ENCODE data around the gene MAN1C1. TPM values are rescaled to one million over a fixed set of nuclear protein-coding genes. Genes with fewer than 3 reads are reported as not detected.
"Not testable (repeated sequence)": the region's sequence is repeated elsewhere in the genome, so short reads cannot be mapped to it uniquely, and the experiment has no call there.

The MAN1C1 gene
- total RNA-seq, 1 experiment from 2014 or later: 9.3 TPM

DNA sequence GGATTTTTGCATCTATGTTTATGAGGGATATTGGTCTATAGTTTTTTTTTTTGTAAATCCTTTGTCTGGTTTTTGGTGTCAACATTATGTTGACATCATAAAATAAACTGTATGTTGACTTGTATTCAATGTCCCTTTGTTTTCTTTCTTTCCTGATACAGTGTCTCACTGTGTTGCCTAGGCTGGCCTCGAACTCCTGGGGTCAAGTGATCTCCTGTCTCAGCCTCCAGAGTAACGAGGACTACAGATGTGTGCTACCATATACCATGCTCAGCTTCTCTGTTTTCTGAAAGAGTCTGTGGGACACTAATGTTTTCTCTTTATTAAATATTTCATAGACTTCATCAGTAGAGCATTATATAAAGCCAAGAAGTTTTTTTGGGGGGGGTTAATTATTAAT is 18.3 kb downstream of the MAN1C1 start:
- no peak overlapping the region for H2BK120ac ChIP-seq (ENCODE audit: low read depth, low read length, poor library complexity, severe bottlenecking)
- H3K4me1 ChIP-seq (ENCODE audit: insufficient read depth, low read length): no peaks in the 10 kb centered on the region
- H3K56ac ChIP-seq (ENCODE audit: insufficient read length, low read depth, low read length): no peak overlapping the region
- H3K4me2 ChIP-seq (ENCODE audit: insufficient read depth, insufficient read length, low read length): no peak overlapping the region
- no peak overlapping the region for H4K5ac ChIP-seq (ENCODE audit: insufficient read length, low read depth, low read length)
- no peak overlapping the region for H3K14ac ChIP-seq (ENCODE audit: insufficient read depth, low read length)
- no peaks in the 10 kb centered on the region for H3K27me3 ChIP-seq (ENCODE audit: insufficient read depth, low read length)
- H3K9me3 ChIP-seq (ENCODE audit: control insufficient read depth, low read depth, low read length): no peaks in the 10 kb centered on the region
- no peaks in the 10 kb centered on the region for H3K79me1 ChIP-seq (ENCODE audit: insufficient read depth, low read depth, low read length, poor library complexity, severe bottlenecking)
- H3K4ac ChIP-seq (ENCODE audit: low read depth, low read length): no peak overlapping the region
- no peak overlapping the region for H4K8ac ChIP-seq (replicated peaks; ENCODE audit: insufficient read length, low read depth, low read length)
- no peak overlapping the region for H2BK12ac ChIP-seq (ENCODE audit: insufficient read length, low read depth, low read length)
- H3K27ac ChIP-seq (ENCODE audit: insufficient read length, low read depth, low read length): no peak overlapping the region
- no peak overlapping the region for H2BK5ac ChIP-seq (ENCODE audit: insufficient read length, low read length)
- H3K9ac ChIP-seq (ENCODE audit: extremely low read depth, insufficient read length, low read length): no peak overlapping the region
- H2AFZ ChIP-seq (ENCODE audit: low read length): no peak overlapping the region
- no peak overlapping the region for H3K23ac ChIP-seq (ENCODE audit: insufficient read length, low read depth, low read length)
- H3T11ph ChIP-seq (ENCODE audit: low read length): no peak overlapping the region
- no peaks in the 10 kb centered on the region for H4K20me1 ChIP-seq (ENCODE audit: control insufficient read depth, insufficient read depth, insufficient read length)
- no peak overlapping the region for H2AK5ac ChIP-seq (ENCODE audit: insufficient read length, low read length)
- Mint-ChIP-seq H3K9me3 (peaks cover 14 to 28% of the 10 kb centered on the region in 2 experiments), H3K36me3 (ENCODE audit: insufficient read depth in 1 of 3, low read depth in 3 of 3) (peaks cover 10 to 15% (median 12%) of the 10 kb centered on the region in 3 experiments), H3K4me3 (no peak overlapping the region), H3K4me1 (no peaks in the 10 kb centered on the region), H3K27ac (no peak overlapping the region), H3K27me3 (ENCODE audit: low read depth) (peaks cover 11% of the 10 kb centered on the region)
- H3K18ac ChIP-seq (ENCODE audit: insufficient read length, low read depth, low read length): no peak overlapping the region
- no peak overlapping the region for H2BK15ac ChIP-seq (ENCODE audit: low read depth, low read length)
- no peaks in the 10 kb centered on the region for H3K23me2 ChIP-seq (ENCODE audit: insufficient read length, low read depth, low read length, poor library complexity, severe bottlenecking)
- no peak for DNase-seq
- no peak for TF ChIP-seq CTCF (conservative IDR thresholded peaks at IDR 0.05)
- no peak overlapping the region for H2BK20ac ChIP-seq (ENCODE audit: low read depth, low read length, poor library complexity, severe bottlenecking)
- no peaks in the 10 kb centered on the region for H3K79me2 ChIP-seq (ENCODE audit: insufficient read depth, low read length)
- H4K91ac ChIP-seq (ENCODE audit: insufficient read length, low read depth, low read length): no peak overlapping the region
- no CpG with 5 or more reads among the region's 2 CpGs for WGBS (ENCODE audit: extremely low coverage, insufficient read length, low lambda C conversion rate)

GRCh38 chr1:25636141-25636540 is 19.6 kb downstream of the MAN1C1 start:
- peaks cover 10 to 15% (median 12%) of the 10 kb centered on the region in 3 experiments for H3K36me3 Mint-ChIP-seq (ENCODE audit: insufficient read depth in 1 of 3, low read depth in 3 of 3)
- H3K4ac ChIP-seq (ENCODE audit: low read depth, low read length); H3K9ac ChIP-seq (ENCODE audit: extremely low read depth, insufficient read length, low read length); H3K23ac ChIP-seq (ENCODE audit: insufficient read length, low read depth, low read length); H3K79me2 ChIP-seq (ENCODE audit: insufficient read depth, low read length); H2BK5ac ChIP-seq (ENCODE audit: insufficient read length, low read length); H3K4me1 ChIP-seq (ENCODE audit: insufficient read depth, low read length); H2AK5ac ChIP-seq (ENCODE audit: insufficient read length, low read length); H2BK12ac ChIP-seq (ENCODE audit: insufficient read length, low read depth, low read length); H4K20me1 ChIP-seq (ENCODE audit: control insufficient read depth, insufficient read depth, insufficient read length); H3K4me2 ChIP-seq (ENCODE audit: insufficient read depth, insufficient read length, low read length); H3K27ac Mint-ChIP-seq; H2BK15ac ChIP-seq (ENCODE audit: low read depth, low read length); H3K18ac ChIP-seq (ENCODE audit: insufficient read length, low read depth, low read length); H2AFZ ChIP-seq (ENCODE audit: low read length); H3K79me1 ChIP-seq (ENCODE audit: insufficient read depth, low read depth, low read length, poor library complexity, severe bottlenecking); H3T11ph ChIP-seq (ENCODE audit: low read length); H3K14ac ChIP-seq (ENCODE audit: insufficient read depth, low read length); DNase-seq; H3K27me3 ChIP-seq (ENCODE audit: insufficient read depth, low read length); H3K23me2 ChIP-seq (ENCODE audit: insufficient read length, low read depth, low read length, poor library complexity, severe bottlenecking); H2BK120ac ChIP-seq (ENCODE audit: low read depth, low read length, poor library complexity, severe bottlenecking); H3K56ac ChIP-seq (ENCODE audit: insufficient read length, low read depth, low read length); H3K4me1 Mint-ChIP-seq; H4K8ac ChIP-seq (replicated peaks; ENCODE audit: insufficient read length, low read depth, low read length); H3K27ac ChIP-seq (ENCODE audit: insufficient read length, low read depth, low read length); H3K9me3 ChIP-seq (ENCODE audit: control insufficient read depth, low read depth, low read length); H4K91ac ChIP-seq (ENCODE audit: insufficient read length, low read depth, low read length); H4K5ac ChIP-seq (ENCODE audit: insufficient read length, low read depth, low read length); H3K4me3 Mint-ChIP-seq; H2BK20ac ChIP-seq (ENCODE audit: low read depth, low read length, poor library complexity, severe bottlenecking): not testable (repeated sequence)
- H3K27me3 Mint-ChIP-seq (ENCODE audit: low read depth): peaks cover 21% of the 10 kb centered on the region
- WGBS (ENCODE audit: extremely low coverage, insufficient read length, low lambda C conversion rate): no CpG with 5 or more reads among the region's 7 CpGs
- H3K9me3 Mint-ChIP-seq: peaks cover 14 to 28% of the 10 kb centered on the region in 2 experiments
